ENCODE data around the gene MTMR3. TPM values are rescaled to one million over a fixed set of nuclear protein-coding genes. Genes with fewer than 3 reads are reported as not detected.

The MTMR3 gene
- total RNA-seq, 1 experiment from 2014 or later, result 27.0 TPM

DNA sequence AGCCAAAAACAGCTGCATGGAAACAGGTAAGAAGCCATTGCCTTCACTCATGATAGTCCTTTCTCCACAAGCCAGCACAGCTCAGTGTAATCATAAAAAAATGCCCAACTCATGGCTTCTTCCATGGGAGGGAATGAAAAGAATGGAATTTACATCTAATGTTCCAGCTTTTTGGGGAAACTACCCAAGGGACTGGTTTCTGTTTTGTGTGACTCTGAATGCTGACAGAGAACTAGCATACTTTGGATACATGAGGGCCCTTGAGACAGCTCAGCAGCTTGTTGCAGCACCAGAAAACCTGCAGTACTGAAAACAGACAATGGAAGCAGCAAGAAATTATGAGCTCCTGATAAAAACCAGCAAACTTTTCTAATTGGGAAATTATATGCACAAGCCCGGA, 173.0 kb downstream of the MTMR3 start:
- ChIA-PET POLR2A (no interaction called here), CTCF (no interaction called here), RAD21 (ENCODE audit: low non-redundant PET in 1 of 2, low total read pairs in 2 of 2, uncharacterized antibody in 2 of 2, unreplicated experiment in 2 of 2) (no interaction called here)
- Histone ChIP-seq H3K4me1 (ENCODE audit: control insufficient read depth in 1 of 2, insufficient read depth in 2 of 2, low read length in 2 of 2) (no peaks in the 10 kb centered on the region), H3K9ac (ENCODE audit: low read length) (no peak overlapping the region), H3K27me3 (ENCODE audit: insufficient read depth, low read length) (no peaks in the 10 kb centered on the region), H3K4me2 (ENCODE audit: low read length) (no peak overlapping the region), H3K9me3 (ENCODE audit: control insufficient read depth in 1 of 2, insufficient read depth in 1 of 2, low read depth in 1 of 2, low read length in 2 of 2) (no peaks in the 10 kb centered on the region), H3K79me2 (ENCODE audit: insufficient read depth, low read length) (no peaks in the 10 kb centered on the region), H3K4me3 (replicated peaks in 1 of 2; ENCODE audit: low read depth in 1 of 2, low read length in 2 of 2) (no peak overlapping the region), H3K9me2 (ENCODE audit: insufficient read depth) (no peaks in the 10 kb centered on the region), H3K27ac (ENCODE audit: low read depth, low read length) (no peak overlapping the region), H2AFZ (ENCODE audit: low read depth, low read length, poor library complexity, severe bottlenecking) (no peak overlapping the region), H4K20me1 (ENCODE audit: insufficient read depth) (no peaks in the 10 kb centered on the region), H3K36me3 (ENCODE audit: control insufficient read depth in 1 of 2, insufficient read depth in 2 of 2, low read length in 2 of 2) (no peaks in the 10 kb centered on the region)
- ATAC-seq (no peak), DNase-seq (ENCODE audit: low read depth, low spot score) (no peak)
- TF ChIP-seq, protein P1, sequence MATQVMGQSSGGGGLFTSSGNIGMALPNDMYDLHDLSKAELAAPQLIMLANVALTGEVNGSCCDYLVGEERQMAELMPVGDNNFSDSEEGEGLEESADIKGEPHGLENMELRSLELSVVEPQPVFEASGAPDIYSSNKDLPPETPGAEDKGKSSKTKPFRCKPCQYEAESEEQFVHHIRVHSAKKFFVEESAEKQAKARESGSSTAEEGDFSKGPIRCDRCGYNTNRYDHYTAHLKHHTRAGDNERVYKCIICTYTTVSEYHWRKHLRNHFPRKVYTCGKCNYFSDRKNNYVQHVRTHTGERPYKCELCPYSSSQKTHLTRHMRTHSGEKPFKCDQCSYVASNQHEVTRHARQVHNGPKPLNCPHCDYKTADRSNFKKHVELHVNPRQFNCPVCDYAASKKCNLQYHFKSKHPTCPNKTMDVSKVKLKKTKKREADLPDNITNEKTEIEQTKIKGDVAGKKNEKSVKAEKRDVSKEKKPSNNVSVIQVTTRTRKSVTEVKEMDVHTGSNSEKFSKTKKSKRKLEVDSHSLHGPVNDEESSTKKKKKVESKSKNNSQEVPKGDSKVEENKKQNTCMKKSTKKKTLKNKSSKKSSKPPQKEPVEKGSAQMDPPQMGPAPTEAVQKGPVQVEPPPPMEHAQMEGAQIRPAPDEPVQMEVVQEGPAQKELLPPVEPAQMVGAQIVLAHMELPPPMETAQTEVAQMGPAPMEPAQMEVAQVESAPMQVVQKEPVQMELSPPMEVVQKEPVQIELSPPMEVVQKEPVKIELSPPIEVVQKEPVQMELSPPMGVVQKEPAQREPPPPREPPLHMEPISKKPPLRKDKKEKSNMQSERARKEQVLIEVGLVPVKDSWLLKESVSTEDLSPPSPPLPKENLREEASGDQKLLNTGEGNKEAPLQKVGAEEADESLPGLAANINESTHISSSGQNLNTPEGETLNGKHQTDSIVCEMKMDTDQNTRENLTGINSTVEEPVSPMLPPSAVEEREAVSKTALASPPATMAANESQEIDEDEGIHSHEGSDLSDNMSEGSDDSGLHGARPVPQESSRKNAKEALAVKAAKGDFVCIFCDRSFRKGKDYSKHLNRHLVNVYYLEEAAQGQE (IDR thresholded peaks at IDR 0.05; ENCODE audit: low read depth), result no peak
- TF ChIP-seq POLR2A (IDR thresholded peaks at IDR 0.05; ENCODE audit: borderline replicate concordance, extremely low read depth, insufficient read depth, insufficient read length), result no peak
- no peak for TF ChIP-seq EZH2 (IDR thresholded peaks at IDR 0.05)
- no peak for TF ChIP-seq YY1 (IDR thresholded peaks at IDR 0.05; ENCODE audit: extremely low read depth, insufficient replicate concordance, low read depth, low read length)
- TF ChIP-seq SIN3A (IDR thresholded peaks at IDR 0.05; ENCODE audit: low read depth), result no peak
- no peak for TF ChIP-seq ELF1 (IDR thresholded peaks at IDR 0.05; ENCODE audit: borderline replicate concordance, low read depth)
- no peak for TF ChIP-seq JUND (IDR thresholded peaks at IDR 0.05)
- TF ChIP-seq RAD21 (IDR thresholded peaks at IDR 0.05; ENCODE audit: low read depth), result no peak
- TF ChIP-seq CBX3 (IDR thresholded peaks at IDR 0.05; ENCODE audit: low read depth), result no peak
- no peak for TF ChIP-seq CEBPB (IDR thresholded peaks at IDR 0.05; ENCODE audit: low read depth)
- TF ChIP-seq, protein P2, sequence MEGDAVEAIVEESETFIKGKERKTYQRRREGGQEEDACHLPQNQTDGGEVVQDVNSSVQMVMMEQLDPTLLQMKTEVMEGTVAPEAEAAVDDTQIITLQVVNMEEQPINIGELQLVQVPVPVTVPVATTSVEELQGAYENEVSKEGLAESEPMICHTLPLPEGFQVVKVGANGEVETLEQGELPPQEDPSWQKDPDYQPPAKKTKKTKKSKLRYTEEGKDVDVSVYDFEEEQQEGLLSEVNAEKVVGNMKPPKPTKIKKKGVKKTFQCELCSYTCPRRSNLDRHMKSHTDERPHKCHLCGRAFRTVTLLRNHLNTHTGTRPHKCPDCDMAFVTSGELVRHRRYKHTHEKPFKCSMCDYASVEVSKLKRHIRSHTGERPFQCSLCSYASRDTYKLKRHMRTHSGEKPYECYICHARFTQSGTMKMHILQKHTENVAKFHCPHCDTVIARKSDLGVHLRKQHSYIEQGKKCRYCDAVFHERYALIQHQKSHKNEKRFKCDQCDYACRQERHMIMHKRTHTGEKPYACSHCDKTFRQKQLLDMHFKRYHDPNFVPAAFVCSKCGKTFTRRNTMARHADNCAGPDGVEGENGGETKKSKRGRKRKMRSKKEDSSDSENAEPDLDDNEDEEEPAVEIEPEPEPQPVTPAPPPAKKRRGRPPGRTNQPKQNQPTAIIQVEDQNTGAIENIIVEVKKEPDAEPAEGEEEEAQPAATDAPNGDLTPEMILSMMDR (IDR thresholded peaks at IDR 0.05 in 2 of 3, conservative IDR thresholded peaks at IDR 0.05 in 1 of 3; ENCODE audit: borderline replicate concordance in 1 of 3, insufficient read depth in 1 of 3, low read depth in 2 of 3, low read length in 2 of 3), result no peak
- TF ChIP-seq ZFX (IDR thresholded peaks at IDR 0.05), result no peak
- TF ChIP-seq EZH2phosphoT487 (IDR thresholded peaks at IDR 0.05; ENCODE audit: borderline replicate concordance), result no peak
- no peak for TF ChIP-seq FOSL1 (IDR thresholded peaks at IDR 0.05; ENCODE audit: low read depth)
- no peak for TF ChIP-seq POLR2AphosphoS5 (IDR thresholded peaks at IDR 0.05; ENCODE audit: low read depth, low read length)
- TF ChIP-seq ZNF274 (IDR thresholded peaks at IDR 0.05; ENCODE audit: low read depth, low read length), result no peak
- no peak for TF ChIP-seq SP1 (IDR thresholded peaks at IDR 0.05; ENCODE audit: low read depth)
- TF ChIP-seq SRF (IDR thresholded peaks at IDR 0.05; ENCODE audit: low read depth), result no peak
- BruUV-seq (replicated peaks), result no TSS peak
- intact Hi-C loops (cut with micrococcal nuclease), result no loop called here

All from HCT116 (cell line).